Karpas-422 (cell line): Measurements from ENCODE around the gene SIAH1. TPM values are rescaled to one million over a fixed set of nuclear protein-coding genes. Genes with fewer than 3 reads are reported as not detected.
"Not testable (repeated sequence)": the region's sequence is repeated elsewhere in the genome, so short reads cannot be mapped to it uniquely, and the experiment has no call there.

Experiments used
- DNase-seq: peaks from one replicate; pipeline ENCODE4 v3.0.0-alpha.2; 2015
- H2AFZ ChIP-seq: fragments of 200-600 bp; sonication (generic); 2 replicates; pipeline ENCODE4 v1.6.1; 2014; ENCODE audit warnings: antibody characterized with exemption, low read length, mixed read lengths
- H3K27ac ChIP-seq: fragments of 200-600 bp; sonication (generic); 2 replicates; pipeline ENCODE4 v1.5.1; 2014; ENCODE audit warnings: mild to moderate bottlenecking, low read length, moderate library complexity
- H3K27me3 ChIP-seq: fragments of 200-600 bp; sonication (generic); 2 replicates; pipeline ENCODE4 v1.6.1; 2014; ENCODE audit warnings: low read length, mixed read lengths
- H3K36me3 ChIP-seq: fragments of 200-600 bp; sonication (generic); 2 replicates; pipeline ENCODE4 v1.6.1; 2014; ENCODE audit warnings: low read length, mixed read lengths; ENCODE audit not compliant: insufficient read depth
- H3K4me1 ChIP-seq: fragments of 200-600 bp; sonication (generic); 2 replicates; pipeline ENCODE4 v1.6.1; 2014; ENCODE audit warnings: mild to moderate bottlenecking, low read length, mixed read lengths
- H3K4me2 ChIP-seq: fragments of 200-600 bp; sonication (generic); 2 replicates; pipeline ENCODE4 v1.6.1; 2014; ENCODE audit warnings: low read length, low read depth, mild to moderate bottlenecking; ENCODE audit not compliant: poor library complexity, severe bottlenecking
- H3K4me3 ChIP-seq: fragments of 200-600 bp; sonication (generic); 2 replicates; pipeline ENCODE4 v1.5.1; 2014; ENCODE audit warnings: mild to moderate bottlenecking, antibody characterized with exemption, low read length, mixed read lengths
- H3K79me2 ChIP-seq: fragments of 200-600 bp; sonication (generic); 2 replicates; pipeline ENCODE4 v1.6.1; 2014; ENCODE audit warnings: mild to moderate bottlenecking, low read length, mixed read lengths
- H3K9ac ChIP-seq: fragments of 200-600 bp; sonication (generic); 2 replicates; pipeline ENCODE4 v1.6.0; 2014; ENCODE audit warnings: low read length
- H3K9me2 ChIP-seq: fragments of 200-600 bp; sonication (generic), shearing (Covaris generic); replicated peaks from 2 replicates; pipeline ENCODE4 v1.6.0; 2014; ENCODE audit warnings: mild to moderate bottlenecking, low read length, moderate library complexity; ENCODE audit not compliant: insufficient read depth
- H3K9me3 ChIP-seq: fragments of 300-700, 200-600 bp; sonication (generic); 2 replicates; pipeline ENCODE4 v1.6.1; 2014; ENCODE audit warnings: low read length, mixed read lengths
- H4K20me1 ChIP-seq: fragments of 200-600 bp; sonication (generic); 2 replicates; pipeline ENCODE4 v1.6.1; 2014; ENCODE audit warnings: mild to moderate bottlenecking, antibody characterized with exemption, low read length, low read depth; ENCODE audit not compliant: insufficient read depth
- total RNA-seq: library from RNA; depleted of rRNA; stranded (reverse); fragments of >200 nt; shearing (Covaris generic); gene quantifications from 2 replicates; pipeline ENCODE4 v1.2.3, GENCODE V29; 2014; ENCODE audit warnings: low replicate concordance

SIAH1 gene
- total RNA-seq, 1 experiment from 2014 or later: 12.2 TPM

DNA sequence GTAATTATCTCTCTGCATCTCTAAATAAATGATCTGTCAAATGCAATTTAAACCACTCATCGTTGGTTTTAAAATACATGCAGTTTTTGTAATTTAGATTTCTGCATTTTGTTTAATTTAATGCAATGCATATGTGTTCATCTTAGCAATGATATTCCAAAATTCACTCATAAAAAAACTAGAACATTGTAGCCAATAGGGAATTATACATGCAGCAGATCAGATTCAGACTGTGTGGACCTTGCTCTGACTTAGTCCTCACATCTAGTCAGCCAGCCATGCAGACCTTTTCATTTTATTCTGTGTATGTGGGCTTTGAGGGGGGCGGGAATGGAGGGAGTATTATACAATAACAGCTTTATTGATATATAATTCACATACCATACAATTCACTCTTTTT lies 37.3 kb upstream of the SIAH1 start:
- Histone ChIP-seq H3K36me3 (no peaks in the 10 kb centered on the region), H4K20me1 (no peaks in the 10 kb centered on the region), H3K79me2 (no peaks in the 10 kb centered on the region), H3K4me2 (no peak overlapping the region), H3K27ac (no peak overlapping the region), H3K9me3 (no peaks in the 10 kb centered on the region), H3K27me3 (no peaks in the 10 kb centered on the region), H2AFZ (no peak overlapping the region), H3K9ac (no peak overlapping the region), H3K4me3 (no peak overlapping the region), H3K4me1 (peaks cover 9% of the 10 kb centered on the region), H3K9me2 (no peaks in the 10 kb centered on the region)
- no peak for DNase-seq

DNA sequence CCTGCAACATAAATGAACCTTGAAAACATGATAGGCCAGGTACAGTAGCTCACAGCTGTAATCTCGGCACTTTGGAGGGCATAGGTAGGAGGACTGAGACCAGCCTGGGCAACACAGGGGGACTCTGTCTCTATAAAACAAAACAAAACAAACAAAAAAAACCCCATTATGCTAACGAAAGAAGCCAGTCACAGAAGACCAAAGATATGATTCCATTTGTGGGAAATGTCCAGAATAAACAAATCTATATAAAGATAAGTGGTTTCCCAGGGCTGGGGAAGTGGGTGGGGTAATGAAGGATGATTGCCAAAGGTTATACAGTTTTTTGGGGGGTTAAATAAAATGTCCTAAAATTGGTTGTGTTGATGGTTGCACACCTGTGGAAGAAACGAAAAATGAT lies 36.5 kb upstream of the SIAH1 start:
- H3K9ac ChIP-seq: no peak overlapping the region
- no peaks in the 10 kb centered on the region for H3K79me2 ChIP-seq
- H3K4me2 ChIP-seq: no peak overlapping the region
- no peaks in the 10 kb centered on the region for H3K27me3 ChIP-seq
- H3K36me3 ChIP-seq: no peaks in the 10 kb centered on the region
- no peak overlapping the region for H3K4me3 ChIP-seq
- no peaks in the 10 kb centered on the region for H3K9me2 ChIP-seq
- H3K9me3 ChIP-seq: no peaks in the 10 kb centered on the region
- H4K20me1 ChIP-seq: no peaks in the 10 kb centered on the region
- H2AFZ ChIP-seq: no peak overlapping the region
- no peak overlapping the region for H3K27ac ChIP-seq
- H3K4me1 ChIP-seq: peaks cover 6% of the 10 kb centered on the region
- DNase-seq: no peak

DNA sequence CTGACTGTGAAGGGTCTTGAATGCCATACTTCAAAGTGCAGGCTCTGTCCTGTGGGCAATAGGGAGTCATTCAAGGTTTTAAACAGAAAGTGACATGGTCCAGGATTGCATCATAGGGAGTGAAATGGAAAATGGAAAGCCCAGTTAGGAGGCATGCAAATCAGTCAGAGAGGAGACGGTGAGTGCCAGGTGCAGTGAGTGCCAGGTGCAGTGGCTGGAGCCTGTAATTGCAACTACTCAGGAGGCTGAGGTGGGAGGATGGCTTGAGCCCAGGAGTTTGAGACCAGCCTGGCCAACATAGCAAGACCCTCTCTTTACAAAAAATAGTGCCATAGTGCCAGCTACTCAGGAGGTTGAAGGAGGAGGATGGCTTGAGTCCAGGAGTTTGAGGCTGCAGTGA lies 35.2 kb upstream of the SIAH1 start:
- no peak overlapping the region for H3K27ac ChIP-seq
- no peaks in the 10 kb centered on the region for H3K4me1 ChIP-seq
- H3K36me3 ChIP-seq: no peaks in the 10 kb centered on the region
- no peak for DNase-seq
- no peak overlapping the region for H3K9ac ChIP-seq
- H3K79me2 ChIP-seq: no peaks in the 10 kb centered on the region
- no peaks in the 10 kb centered on the region for H3K9me2 ChIP-seq
- H2AFZ ChIP-seq: no peak overlapping the region
- H4K20me1 ChIP-seq: no peaks in the 10 kb centered on the region
- H3K4me2 ChIP-seq: no peak overlapping the region
- no peaks in the 10 kb centered on the region for H3K27me3 ChIP-seq
- H3K4me3 ChIP-seq: no peak overlapping the region
- no peaks in the 10 kb centered on the region for H3K9me3 ChIP-seq

DNA sequence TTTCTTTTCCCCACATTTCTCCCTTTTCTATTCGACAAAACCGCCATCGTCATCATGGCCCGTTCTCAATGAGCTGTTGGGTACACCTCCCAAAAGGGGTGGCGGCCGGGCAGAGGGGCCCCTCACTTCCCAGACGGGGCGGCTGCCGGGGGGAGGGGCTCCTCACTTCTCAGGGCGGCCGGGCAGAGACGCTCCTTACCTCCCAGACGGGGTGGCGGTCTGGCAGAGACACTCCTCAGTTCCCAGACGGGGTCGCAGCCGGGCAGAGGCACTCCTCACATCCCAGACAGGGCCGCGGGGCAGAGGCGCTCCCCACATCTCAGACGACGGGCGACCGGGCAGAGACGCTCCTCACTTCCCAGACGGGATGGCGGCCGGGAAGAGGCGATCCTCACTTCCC lies 31.4 kb upstream of the SIAH1 start:
- not testable (repeated sequence) for H3K27ac ChIP-seq, H3K9me2 ChIP-seq, H3K79me2 ChIP-seq, H3K4me1 ChIP-seq, H4K20me1 ChIP-seq, H3K9ac ChIP-seq, H3K4me2 ChIP-seq, H2AFZ ChIP-seq, DNase-seq, H3K9me3 ChIP-seq, H3K36me3 ChIP-seq, H3K4me3 ChIP-seq, H3K27me3 ChIP-seq

DNA sequence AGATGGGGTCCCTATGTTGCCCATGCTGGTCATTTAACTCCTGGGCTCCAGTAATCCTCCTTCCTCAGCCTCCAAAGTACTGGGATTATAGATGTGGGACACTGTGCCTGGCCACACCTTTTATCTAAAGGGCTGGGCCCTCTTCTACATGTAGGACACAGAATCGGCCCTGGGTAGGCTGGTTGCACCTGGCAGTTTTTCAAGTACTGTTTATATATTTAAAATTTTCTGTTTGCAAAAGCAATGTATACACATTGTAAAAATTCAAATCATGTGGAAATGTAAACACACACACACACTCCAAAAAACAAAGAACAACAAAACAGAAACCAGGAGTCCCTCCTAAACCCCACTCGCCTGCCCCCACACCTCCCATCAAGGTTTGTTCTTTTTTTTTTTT lies 28.1 kb upstream of the SIAH1 start:
- Histone ChIP-seq H3K9me2 (no peaks in the 10 kb centered on the region), H3K9ac (no peak overlapping the region), H4K20me1 (no peaks in the 10 kb centered on the region), H3K79me2 (no peaks in the 10 kb centered on the region), H3K27me3 (no peaks in the 10 kb centered on the region), H3K4me2 (no peak overlapping the region), H3K9me3 (no peaks in the 10 kb centered on the region), H3K27ac (no peak overlapping the region), H3K36me3 (no peaks in the 10 kb centered on the region), H3K4me1 (no peaks in the 10 kb centered on the region), H2AFZ (no peak overlapping the region), H3K4me3 (no peak overlapping the region)
- peak; percentile 9 for DNase-seq

DNA sequence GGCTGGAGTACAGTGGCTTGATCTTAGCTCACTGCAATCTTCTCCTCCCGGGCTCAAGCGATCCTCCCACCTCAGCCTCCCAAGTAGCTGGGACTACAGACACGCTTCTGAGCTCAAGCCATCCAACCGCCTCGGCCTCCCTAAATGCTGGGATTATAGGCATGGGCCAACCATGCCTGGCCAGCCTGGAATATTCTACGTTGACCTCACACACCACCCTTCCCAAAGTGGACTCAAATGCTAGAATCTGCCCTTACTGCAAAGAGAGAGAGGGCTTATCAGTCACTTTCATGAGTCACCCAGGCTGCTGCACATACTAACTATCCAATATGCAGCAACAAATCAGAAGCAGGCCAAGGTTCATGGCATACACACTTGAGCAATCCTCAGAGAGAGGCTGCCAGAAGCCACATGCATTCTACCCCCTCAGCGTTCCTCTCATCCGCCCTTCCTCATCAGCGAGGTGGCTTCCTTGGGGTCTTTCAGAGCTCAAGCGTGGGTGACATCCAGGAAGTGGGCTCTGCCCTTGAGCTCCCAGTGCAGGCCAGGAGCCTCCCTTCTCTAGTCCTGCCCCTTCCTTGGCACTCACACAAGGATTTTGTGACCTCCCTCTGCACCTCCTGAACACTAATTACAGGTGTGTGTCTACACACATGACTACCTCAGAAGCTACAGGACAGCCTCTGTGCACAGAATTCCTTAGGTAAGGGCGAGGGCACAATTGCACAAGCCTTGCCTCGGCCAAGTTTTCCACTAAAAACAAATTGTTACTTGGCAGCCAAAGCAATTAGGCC lies 24.8 kb upstream of the SIAH1 start:
- Histone ChIP-seq H3K79me2 (no peaks in the 10 kb centered on the region), H3K4me1 (no peaks in the 10 kb centered on the region), H2AFZ (no peak overlapping the region), H3K36me3 (no peaks in the 10 kb centered on the region), H4K20me1 (no peaks in the 10 kb centered on the region), H3K27ac (no peak overlapping the region), H3K9ac (no peak overlapping the region), H3K9me2 (no peaks in the 10 kb centered on the region), H3K9me3 (no peaks in the 10 kb centered on the region), H3K4me2 (no peak overlapping the region), H3K4me3 (no peak overlapping the region), H3K27me3 (no peaks in the 10 kb centered on the region)
- no peak for DNase-seq

DNA sequence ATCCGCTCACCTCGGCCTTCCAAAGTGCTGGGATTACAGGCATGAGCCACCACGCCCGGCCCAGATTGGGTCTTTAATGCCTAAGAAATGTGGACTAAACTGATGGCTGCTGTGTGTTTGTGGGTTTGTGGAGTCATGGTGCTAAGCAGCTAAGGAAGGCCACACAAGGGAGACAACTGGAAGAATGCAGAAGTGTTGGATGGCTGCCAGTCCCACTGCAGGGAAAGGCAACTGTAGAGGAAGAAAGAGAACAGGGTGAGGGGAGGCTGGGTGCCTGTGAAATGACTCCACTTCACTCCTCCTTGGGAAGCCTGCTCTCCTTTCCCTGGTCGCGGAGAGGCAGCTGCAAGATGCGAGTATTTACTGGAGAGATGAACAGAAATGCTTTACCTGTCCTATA lies 23.5 kb upstream of the SIAH1 start:
- no peaks in the 10 kb centered on the region for H3K9me3 ChIP-seq
- no peaks in the 10 kb centered on the region for H3K9me2 ChIP-seq
- H3K27me3 ChIP-seq: no peaks in the 10 kb centered on the region
- no peaks in the 10 kb centered on the region for H3K36me3 ChIP-seq
- H2AFZ ChIP-seq: no peak overlapping the region
- no peaks in the 10 kb centered on the region for H3K79me2 ChIP-seq
- no peaks in the 10 kb centered on the region for H3K4me1 ChIP-seq
- H4K20me1 ChIP-seq: no peaks in the 10 kb centered on the region
- H3K9ac ChIP-seq: no peak overlapping the region
- no peak overlapping the region for H3K4me2 ChIP-seq
- no peak overlapping the region for H3K27ac ChIP-seq
- peak; percentile 28 for DNase-seq
- H3K4me3 ChIP-seq: no peak overlapping the region

DNA sequence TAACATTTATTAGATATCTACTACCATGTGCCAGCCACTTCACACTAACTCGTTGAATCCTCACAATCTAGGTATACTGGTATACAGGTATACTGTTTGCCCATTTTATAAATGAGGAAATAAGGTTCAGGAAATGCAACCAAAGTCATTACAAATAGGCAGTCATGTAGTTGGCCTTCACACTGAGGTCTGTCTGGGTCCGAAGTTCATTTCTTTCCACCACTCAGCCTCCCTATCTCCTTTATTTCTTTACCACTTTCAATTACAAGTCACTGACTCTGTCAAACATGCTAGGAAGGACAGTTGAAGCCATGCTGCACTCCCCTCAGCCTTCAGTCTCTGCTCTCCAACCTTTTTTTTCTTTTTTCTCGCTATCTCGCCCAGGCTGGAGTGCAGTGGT lies 20.7 kb upstream of the SIAH1 start:
- Histone ChIP-seq H3K9me3 (no peaks in the 10 kb centered on the region), H2AFZ (no peak overlapping the region), H3K9ac (no peak overlapping the region), H3K27ac (no peak overlapping the region), H3K4me1 (no peaks in the 10 kb centered on the region), H3K4me3 (no peak overlapping the region), H4K20me1 (no peaks in the 10 kb centered on the region), H3K36me3 (no peaks in the 10 kb centered on the region), H3K79me2 (no peaks in the 10 kb centered on the region), H3K4me2 (no peak overlapping the region), H3K27me3 (no peaks in the 10 kb centered on the region), H3K9me2 (no peaks in the 10 kb centered on the region)
- no peak for DNase-seq
